ENCODE results near the gene AFAP1.

AFAP1 gene

DNA sequence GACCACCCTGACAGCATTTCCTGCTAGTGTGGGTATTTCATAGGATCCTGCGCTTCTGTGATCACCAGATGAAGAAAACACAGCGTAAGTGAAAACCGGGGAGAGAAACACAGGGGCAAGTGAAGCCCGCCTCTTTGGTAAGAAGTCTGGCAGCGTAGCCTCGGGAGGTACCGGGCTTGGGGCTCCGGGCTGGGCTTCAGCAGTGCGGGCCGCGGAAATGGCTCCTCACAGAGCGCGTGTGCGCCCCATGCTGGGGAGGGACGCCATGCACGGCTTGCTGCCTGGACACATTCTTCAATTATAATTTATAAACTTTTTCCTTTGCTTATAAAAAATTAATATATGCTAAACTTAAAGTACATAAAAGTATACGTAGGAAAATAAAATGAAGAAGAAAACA is 151.5 kb downstream of the AFAP1 start:
- Histone ChIP-seq H3K27ac (no peak overlapping the region), H3K79me2 (no peaks in the 10 kb centered on the region), H3K4me3 (ENCODE audit: low read depth, low read length) (no peak overlapping the region), H3K27me3 (ENCODE audit: control insufficient read depth, insufficient read depth, low read length) (no peaks in the 10 kb centered on the region), H3K9ac (no peak overlapping the region), H3K4me1 (no peaks in the 10 kb centered on the region), H3K9me3 (ENCODE audit: control insufficient read depth, low read length) (no peaks in the 10 kb centered on the region), H2AFZ (no peak overlapping the region), H3K36me3 (ENCODE audit: control insufficient read depth, insufficient read depth, low read length) (no peaks in the 10 kb centered on the region), H3K4me2 (ENCODE audit: low read length) (no peak overlapping the region)
- TF ChIP-seq, protein P1, sequence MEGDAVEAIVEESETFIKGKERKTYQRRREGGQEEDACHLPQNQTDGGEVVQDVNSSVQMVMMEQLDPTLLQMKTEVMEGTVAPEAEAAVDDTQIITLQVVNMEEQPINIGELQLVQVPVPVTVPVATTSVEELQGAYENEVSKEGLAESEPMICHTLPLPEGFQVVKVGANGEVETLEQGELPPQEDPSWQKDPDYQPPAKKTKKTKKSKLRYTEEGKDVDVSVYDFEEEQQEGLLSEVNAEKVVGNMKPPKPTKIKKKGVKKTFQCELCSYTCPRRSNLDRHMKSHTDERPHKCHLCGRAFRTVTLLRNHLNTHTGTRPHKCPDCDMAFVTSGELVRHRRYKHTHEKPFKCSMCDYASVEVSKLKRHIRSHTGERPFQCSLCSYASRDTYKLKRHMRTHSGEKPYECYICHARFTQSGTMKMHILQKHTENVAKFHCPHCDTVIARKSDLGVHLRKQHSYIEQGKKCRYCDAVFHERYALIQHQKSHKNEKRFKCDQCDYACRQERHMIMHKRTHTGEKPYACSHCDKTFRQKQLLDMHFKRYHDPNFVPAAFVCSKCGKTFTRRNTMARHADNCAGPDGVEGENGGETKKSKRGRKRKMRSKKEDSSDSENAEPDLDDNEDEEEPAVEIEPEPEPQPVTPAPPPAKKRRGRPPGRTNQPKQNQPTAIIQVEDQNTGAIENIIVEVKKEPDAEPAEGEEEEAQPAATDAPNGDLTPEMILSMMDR (IDR thresholded peaks at IDR 0.05) = no peak

DNA sequence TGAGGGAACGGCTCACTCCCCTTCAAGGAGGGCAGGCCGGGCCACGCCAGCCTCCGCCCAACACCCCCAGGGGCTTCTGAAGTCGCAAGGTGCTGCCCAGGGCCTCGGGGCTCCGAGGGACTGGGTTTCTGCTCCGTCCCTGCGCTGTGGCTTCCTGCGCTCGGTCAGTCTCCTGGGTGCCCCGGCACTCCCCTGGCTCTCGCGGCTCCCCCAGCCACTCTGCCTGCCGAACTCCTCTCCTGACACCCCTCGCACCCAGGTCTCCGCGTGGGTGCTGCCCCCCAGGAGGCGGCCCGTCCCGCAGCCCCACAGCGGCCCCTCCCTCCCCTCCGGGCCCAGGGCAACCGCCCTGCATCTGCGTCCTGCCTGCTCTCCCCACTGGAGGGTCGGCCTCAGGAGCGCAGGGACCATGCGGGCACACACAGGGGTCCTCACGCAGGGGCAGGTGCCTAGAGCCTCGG is 151.9 kb downstream of the AFAP1 start:
- H3K9ac ChIP-seq = no peak overlapping the region
- no peak overlapping the region for H2AFZ ChIP-seq
- H3K4me3 ChIP-seq (ENCODE audit: low read depth, low read length) = no peak overlapping the region
- H3K79me2 ChIP-seq = no peaks in the 10 kb centered on the region
- no peak overlapping the region for H3K27ac ChIP-seq
- no peaks in the 10 kb centered on the region for H3K27me3 ChIP-seq (ENCODE audit: control insufficient read depth, insufficient read depth, low read length)
- no peaks in the 10 kb centered on the region for H3K36me3 ChIP-seq (ENCODE audit: control insufficient read depth, insufficient read depth, low read length)
- no peak overlapping the region for H3K4me2 ChIP-seq (ENCODE audit: low read length)
- H3K9me3 ChIP-seq (ENCODE audit: control insufficient read depth, low read length) = no peaks in the 10 kb centered on the region
- H3K4me1 ChIP-seq = no peaks in the 10 kb centered on the region
- TF ChIP-seq, protein P1 (IDR thresholded peaks at IDR 0.05) = no peak

DNA sequence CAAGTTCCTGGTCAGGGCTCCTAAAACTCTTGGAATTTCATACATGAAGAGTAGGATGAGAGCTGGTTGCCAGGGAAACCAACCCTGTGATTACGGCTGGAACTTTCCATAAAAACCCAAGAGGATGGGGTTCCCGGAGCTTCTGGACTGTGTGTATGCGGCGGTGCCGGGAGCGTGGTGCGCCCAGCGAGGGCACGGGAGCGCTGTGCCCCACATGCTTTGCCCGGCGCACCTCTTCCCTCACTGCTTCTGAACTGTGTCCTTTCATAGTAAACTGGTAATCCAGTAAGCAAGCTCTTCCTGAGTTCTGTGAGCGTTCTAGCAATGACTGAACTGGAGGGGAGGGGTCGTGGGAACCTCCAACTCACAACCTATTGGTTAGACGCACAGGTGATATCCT is 152.6 kb downstream of the AFAP1 start:
- H3K9ac ChIP-seq = no peak overlapping the region
- no peak overlapping the region for H2AFZ ChIP-seq
- TF ChIP-seq, protein P1 (IDR thresholded peaks at IDR 0.05) = no peak
- H3K4me2 ChIP-seq (ENCODE audit: low read length) = no peak overlapping the region
- no peaks in the 10 kb centered on the region for H3K36me3 ChIP-seq (ENCODE audit: control insufficient read depth, insufficient read depth, low read length)
- no peaks in the 10 kb centered on the region for H3K79me2 ChIP-seq
- no peaks in the 10 kb centered on the region for H3K4me1 ChIP-seq
- H3K27ac ChIP-seq = no peak overlapping the region
- no peaks in the 10 kb centered on the region for H3K9me3 ChIP-seq (ENCODE audit: control insufficient read depth, low read length)
- no peaks in the 10 kb centered on the region for H3K27me3 ChIP-seq (ENCODE audit: control insufficient read depth, insufficient read depth, low read length)
- no peak overlapping the region for H3K4me3 ChIP-seq (ENCODE audit: low read depth, low read length)

DNA sequence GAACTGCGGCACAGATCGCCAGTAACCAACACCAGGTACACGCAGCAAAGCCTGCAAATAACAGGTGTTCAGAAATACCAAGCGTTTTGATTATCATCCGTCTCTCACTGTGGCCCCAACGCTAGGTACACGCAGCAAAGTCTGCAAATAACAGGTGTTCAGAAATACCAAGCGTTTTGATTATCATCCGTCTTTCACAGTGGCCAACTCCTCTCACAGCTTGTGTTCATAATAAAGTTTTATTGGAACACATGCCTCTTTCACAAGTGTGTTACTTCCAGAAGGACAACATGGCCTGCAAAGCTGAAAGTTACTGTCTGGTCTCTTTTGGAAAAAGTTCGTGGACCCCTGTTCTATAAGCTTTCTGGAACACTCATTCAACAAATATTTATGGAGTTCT is 153.1 kb downstream of the AFAP1 start:
- Histone ChIP-seq H2AFZ (no peak overlapping the region), H3K9me3 (ENCODE audit: control insufficient read depth, low read length) (no peaks in the 10 kb centered on the region), H3K4me3 (ENCODE audit: low read depth, low read length) (no peak overlapping the region), H3K27ac (no peak overlapping the region), H3K4me1 (no peaks in the 10 kb centered on the region), H3K36me3 (ENCODE audit: control insufficient read depth, insufficient read depth, low read length) (no peaks in the 10 kb centered on the region), H3K79me2 (no peaks in the 10 kb centered on the region), H3K4me2 (ENCODE audit: low read length) (no peak overlapping the region), H3K27me3 (ENCODE audit: control insufficient read depth, insufficient read depth, low read length) (no peaks in the 10 kb centered on the region), H3K9ac (no peak overlapping the region)
- TF ChIP-seq, protein P1 (IDR thresholded peaks at IDR 0.05) = no peak

DNA sequence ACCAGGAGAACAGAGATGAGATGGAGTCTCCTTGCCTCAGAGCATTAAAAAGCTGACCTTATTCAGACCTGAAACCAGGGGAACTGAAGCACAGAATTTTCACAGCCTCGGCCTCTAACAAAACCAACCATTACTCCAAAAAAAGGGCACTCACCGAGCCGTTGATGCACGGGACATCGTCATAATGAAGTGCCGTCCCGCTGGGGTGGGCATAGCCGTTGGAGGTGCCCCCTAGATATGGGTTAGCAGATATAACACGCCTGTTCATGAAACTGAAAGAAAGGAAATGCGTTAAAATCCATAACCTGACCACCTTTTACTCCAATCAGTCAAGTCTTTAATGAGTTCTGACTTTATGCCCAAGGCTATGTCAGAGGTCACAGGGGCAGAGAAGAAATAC is 153.6 kb downstream of the AFAP1 start:
- Histone ChIP-seq H3K36me3 (ENCODE audit: control insufficient read depth, insufficient read depth, low read length) (no peaks in the 10 kb centered on the region), H3K9ac (no peak overlapping the region), H3K4me3 (ENCODE audit: low read depth, low read length) (no peak overlapping the region), H3K27me3 (ENCODE audit: control insufficient read depth, insufficient read depth, low read length) (no peaks in the 10 kb centered on the region), H3K4me1 (no peaks in the 10 kb centered on the region), H3K9me3 (ENCODE audit: control insufficient read depth, low read length) (no peaks in the 10 kb centered on the region), H3K79me2 (no peaks in the 10 kb centered on the region), H3K4me2 (ENCODE audit: low read length) (no peak overlapping the region), H3K27ac (no peak overlapping the region), H2AFZ (no peak overlapping the region)
- TF ChIP-seq, protein P1 (IDR thresholded peaks at IDR 0.05) = no peak
